GM12874 (cell line): ENCODE results near the gene AP5Z1.

ENCODE experiments used
- CTCF ChIP-seq: IDR thresholded peaks from 2 replicates; pipeline ENCODE4 v1.5.1; 2011; ENCODE audit warnings: low read depth, mild to moderate bottlenecking, control low read depth, low read length, moderate library complexity; ENCODE audit not compliant: insufficient read depth

Gene AP5Z1

GRCh38 chr7:4742051-4742573 lies 33.3 kb upstream of the AP5Z1 start:
- TF ChIP-seq CTCF, result no peak

- TF ChIP-seq CTCF, result no peak
Observed at GRCh38 chr7:4742852-4743251, 32.6 kb upstream of the AP5Z1 start.

- TF ChIP-seq CTCF, result no peak
Observed at GRCh38 chr7:4744391-4745264, 30.8 kb upstream of the AP5Z1 start.

- TF ChIP-seq CTCF, result no peak
Observed at GRCh38 chr7:4745265-4745919, 30.0 kb upstream of the AP5Z1 start.

- TF ChIP-seq CTCF, result no peak
Observed at GRCh38 chr7:4745971-4746919, 29.2 kb upstream of the AP5Z1 start.

- TF ChIP-seq CTCF, result no peak
Observed at GRCh38 chr7:4747013-4747412, 28.4 kb upstream of the AP5Z1 start.
